EH (cell line): Measurements from ENCODE around the gene MARK3.

Experiments used
- DNase-seq: peaks from one replicate; pipeline ENCODE4 v3.0.0-alpha.2; 2015; ENCODE audit warnings: low read depth

The MARK3 gene

DNA sequence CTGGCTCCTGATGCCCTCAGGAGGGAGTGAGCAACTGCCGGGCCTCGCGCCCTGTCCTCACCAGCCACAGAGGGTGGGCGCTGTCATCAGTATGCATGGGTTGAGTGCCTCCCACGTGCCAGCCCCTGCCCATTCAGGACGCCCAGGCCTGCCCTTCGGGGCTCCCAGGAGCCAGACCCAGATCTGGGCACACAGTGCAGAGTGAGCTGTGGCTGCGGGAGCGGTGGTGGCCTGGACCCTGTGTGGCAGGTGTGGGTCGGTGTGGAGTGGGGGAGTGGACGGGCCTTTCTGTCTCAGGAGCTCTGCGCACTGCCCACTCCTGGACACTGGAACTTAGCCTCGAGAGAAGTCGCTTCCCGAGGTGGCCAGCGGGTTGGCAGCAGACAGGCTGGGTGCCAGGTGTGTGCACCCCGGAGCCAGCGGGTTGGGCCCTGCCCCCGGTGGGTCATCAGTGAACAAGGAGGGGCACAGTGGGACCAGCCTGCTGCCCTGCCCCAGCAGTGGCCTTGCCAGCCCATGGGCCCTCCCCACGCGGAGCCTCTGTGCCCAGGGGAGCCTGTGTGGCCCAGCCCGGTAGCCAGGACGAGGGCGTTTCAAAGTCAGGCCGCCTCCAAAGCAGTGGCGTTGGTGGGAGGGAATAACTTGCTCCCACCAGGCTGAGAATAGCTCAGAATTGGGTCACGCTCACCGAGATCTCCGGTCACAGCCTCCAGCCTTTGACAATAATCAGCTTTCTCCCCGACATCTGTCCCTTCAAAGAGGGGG, 153.3 kb downstream of the MARK3 start:
- DNase-seq, result no peak

DNA sequence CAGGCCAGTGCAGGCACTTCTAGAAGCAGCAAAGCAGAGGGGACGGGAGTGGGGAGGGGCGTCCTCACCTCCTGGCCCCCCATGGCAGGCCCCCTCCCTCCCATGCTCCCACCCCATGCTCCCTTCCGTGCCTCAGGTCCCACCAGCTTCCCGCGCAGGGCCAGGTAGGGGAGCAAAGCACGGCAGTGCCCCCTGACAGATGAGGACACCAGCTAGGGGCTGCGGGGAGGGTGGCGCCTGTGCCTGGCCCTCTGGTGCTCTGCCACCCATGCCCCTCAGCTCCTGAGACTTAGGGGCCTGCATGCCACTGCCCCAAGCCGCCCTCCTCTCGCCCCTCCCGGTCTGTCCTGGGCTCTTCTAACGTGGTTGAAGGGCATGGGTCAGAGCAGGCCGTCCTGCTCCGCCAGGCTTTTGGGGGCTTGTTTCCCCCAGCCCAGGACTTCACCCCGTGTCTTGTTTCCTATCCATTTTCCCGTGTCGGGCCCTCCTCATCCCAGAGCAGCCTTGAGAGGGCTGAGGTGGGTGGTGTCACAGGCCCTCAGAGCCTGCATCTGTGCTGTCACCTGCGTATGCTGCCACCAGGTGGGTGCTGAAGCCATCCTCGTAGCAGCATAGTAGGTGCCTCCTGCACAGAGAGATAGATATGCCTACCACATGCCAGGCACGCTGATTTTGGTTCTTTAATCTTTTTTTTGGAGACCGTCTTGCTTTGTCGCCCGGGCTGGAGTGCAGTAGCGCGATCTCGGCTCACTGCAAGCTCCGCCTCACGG, 154.0 kb downstream of the MARK3 start:
- DNase-seq, result no peak

DNA sequence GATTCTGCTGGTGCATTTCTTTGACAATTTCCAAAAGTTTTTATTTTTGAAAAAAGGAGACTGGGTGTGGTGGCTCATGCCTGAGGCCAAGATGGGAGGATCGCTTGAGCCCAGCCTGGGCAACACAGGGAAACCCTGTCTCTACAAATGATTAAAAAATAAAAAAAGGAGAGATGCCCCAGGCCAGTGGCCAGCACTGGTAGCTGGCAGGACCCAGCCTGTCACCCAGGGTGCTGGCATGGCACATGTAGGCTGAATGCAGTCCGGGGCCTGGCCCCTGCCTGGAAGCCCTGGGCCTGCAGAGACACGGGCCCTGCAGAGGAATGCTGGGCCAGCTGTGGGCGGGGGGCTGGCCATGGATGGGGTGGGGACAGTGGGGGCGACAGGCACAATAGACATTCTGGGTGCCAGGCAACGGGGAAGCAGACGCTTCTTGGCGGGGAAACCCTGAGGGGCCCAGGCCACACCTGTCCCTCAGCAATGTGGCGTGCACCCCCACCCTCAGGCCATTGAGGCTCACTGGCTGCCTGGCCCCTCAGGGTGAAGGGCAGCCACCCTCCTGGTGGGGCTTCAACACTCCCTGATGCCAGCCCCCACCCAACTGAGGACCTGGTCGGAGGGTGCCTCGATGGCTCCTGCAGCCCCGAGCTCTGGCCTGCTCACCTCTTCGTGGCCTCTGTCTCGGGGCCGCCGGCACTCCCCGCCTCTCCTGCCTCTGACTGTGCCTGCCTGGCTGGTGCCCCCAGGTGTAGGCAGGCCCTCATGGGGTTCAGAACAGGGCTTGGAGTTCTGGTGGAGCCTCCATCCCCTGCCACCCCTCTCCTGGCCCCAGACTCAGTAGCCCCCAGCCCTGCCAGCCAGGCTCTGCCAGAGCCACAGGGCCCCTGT, 155.8 kb downstream of the MARK3 start:
- no peak for DNase-seq

DNA sequence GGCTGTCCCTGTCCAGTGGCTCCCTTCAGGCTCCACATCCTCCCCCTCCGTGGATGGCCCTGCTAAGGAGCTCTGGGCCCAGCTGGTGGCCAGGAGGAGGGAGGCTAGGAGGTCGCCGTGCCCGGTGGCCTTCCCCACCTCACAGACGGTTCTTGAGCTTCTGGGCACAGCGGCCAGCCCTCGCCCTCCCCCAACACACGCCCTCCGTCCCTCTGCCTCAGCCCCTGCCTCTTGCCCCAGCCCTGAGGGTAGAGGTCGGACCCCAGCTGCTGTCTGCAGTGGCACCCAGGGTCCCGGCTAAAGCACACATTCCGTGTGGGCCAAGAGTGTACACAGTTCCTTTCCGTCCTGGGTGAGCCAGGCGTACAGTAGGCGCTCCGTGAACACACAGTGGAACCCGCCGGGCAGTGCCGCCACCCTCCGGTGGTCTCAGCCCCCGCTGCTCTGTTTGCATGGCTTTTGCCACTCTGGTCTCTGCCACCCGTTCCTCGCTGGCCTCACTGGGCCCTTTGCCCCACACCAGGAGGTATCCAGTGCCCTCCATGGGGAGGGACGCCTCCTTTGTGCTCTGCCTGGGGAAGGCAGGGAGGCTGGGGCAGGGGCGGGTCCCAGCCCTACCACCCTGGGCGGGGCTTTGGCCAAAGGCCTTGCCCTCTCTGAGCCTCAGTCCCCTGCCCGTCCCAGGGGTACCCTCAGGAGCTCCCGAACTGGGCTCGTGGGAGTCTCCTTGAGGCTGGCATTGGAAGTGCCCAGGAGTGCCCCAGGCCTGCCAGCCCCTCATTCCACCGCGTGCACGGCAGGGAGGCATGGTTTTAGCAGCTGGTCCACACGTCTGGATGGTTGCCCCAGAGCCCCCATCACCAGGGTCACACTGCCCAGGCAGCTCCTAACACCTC, 156.7 kb downstream of the MARK3 start:
- no peak for DNase-seq

DNA sequence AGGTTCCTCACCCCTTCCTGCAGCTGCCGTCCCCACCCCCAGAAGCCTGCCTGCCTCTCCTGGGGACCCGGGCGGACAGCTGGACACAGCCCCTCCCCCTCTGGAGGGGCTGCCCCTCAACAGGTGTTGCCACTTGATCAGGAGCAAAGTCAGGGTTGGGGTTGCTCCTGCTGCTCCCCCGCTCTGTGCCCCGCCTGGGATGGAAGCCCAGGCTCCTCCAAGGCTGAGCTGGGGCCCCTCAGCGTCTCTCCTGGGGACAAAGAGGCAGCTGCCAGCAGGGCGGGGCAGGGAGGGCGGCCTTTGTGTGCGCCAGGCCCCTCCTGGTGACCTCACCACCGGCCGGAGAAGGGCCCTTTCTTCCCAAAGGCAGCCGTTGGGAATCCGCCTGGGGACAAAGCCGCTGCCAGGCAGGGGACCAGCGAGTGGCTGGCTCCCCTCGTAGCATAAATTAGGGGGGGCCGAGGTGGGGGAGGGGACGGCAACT, 157.4 kb downstream of the MARK3 start:
- peak; percentile 40 for DNase-seq

DNA sequence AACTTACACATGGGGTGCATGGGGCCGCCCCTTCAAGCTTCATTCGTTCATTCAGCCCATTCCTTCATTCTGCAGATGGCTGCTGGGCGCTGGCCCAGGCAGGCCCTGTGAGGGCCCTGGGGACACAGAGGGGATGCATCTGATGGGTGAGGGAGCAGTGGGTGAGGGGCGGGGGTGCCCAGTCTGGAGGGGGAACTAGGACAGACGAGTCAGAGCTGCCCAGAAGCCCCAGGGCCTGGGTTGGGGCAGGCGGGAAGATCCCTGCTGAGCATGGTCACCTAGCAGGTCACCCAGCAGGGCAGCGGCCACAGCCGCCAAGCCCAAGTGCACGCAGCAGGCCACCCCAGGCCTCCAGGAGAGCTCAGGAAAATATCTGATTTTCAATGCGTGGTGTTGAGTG, 157.9 kb downstream of the MARK3 start:
- DNase-seq, result no peak

DNA sequence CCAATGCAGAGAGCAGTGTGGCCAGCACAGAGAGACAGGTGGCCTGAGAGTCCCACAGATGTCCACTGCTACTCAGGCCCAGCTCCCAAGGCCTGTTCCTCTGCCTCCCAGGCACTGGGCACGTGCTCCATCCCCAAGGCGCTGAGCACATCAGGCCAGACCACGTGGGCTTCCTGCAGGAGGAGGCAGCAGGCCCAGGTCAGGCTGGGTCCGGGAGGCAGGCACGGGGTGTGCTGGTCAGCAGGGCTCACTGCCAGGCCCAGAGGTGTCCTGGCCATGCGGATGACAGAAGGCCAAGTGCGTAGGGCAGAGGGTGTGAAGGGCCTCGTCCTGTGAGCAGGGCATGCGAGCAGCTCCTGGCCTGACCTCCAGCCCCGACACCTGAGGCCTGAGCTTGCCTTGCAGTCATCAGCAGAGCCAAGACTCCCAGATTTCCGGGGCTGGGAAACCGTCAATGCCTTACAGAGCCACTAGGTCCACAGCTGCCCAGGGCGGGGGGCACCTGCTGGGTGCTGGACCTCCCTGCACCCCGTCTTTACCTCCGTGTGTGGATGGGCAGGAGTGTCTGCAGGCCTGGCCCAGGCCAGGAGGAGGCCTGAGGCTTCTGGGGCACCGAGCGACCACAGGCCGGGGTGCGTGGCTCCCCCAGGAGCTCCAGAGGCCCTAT, 158.6 kb downstream of the MARK3 start:
- no peak for DNase-seq

DNA sequence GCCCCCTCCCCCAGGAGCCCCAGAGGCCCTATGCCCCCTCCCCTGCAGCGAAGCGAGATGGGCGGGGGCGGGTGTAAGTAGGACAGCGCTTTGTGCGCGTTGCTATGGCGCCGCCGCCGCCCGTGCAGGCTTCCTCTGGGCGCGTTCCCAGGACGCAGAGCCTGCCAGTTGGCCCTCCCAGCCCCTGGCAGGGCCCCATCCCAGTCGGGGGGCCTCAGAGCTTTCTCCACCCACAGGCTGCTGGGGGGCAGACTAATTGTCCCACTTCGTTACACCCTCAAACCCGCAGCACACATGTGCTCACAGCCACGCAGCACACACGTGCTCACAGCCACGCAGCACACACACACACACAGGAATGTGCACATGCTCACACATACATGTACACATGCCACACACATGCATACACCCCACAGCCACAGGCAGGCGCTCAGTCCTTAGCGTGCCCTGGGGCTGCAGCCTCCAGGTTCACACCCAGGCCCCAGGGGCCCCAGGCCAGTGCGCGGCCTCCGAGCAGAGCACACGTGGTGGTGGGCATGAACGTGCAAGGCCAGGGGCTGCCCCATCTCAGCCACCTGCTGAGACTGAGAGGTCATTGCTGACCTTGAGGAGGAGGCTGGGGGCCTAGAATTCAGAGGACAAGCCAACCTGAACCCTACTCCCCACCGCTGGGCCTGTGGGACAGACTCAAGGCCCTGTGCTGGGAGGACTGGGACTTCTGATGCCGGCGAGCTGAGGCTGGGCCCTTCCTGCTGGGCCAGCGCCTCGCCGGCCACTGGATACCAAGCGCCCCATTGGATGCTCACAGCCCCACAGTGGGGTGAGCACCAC, 159.4 kb downstream of the MARK3 start:
- DNase-seq, result no peak

DNA sequence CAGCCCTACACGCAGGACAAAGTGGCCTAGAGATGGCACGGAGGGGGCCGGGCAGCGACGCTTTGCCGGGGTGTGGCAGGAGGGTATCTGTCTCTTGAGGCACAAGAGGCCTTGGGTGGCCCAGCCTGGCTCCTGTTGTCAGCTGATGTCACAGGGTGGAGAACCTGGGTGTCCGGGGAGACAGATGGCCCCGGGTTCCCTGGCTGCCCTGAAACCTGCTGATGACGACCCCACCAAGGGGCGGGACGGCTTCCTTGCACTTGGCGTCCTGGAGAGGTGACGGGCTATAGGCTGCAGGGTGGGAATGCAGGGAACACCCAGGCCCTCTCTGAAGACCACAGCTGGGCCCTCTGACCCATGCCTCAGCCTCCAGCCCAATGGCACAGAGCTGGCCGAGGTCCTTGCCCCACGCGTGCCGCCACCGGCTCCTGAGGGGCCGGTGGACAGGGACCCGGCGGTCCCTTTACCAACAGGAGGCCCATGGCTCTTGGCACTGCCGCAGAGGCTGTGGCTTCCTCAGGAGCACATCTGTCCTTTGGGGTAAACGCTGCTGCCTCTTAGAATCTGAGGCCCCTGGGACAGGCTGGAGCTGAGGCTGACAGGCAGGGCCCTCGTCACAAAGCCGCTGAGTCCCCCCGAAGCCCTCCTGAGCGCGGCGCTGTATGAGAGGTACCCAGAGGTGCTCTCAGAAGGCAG, 160.2 kb downstream of the MARK3 start:
- no peak for DNase-seq

DNA sequence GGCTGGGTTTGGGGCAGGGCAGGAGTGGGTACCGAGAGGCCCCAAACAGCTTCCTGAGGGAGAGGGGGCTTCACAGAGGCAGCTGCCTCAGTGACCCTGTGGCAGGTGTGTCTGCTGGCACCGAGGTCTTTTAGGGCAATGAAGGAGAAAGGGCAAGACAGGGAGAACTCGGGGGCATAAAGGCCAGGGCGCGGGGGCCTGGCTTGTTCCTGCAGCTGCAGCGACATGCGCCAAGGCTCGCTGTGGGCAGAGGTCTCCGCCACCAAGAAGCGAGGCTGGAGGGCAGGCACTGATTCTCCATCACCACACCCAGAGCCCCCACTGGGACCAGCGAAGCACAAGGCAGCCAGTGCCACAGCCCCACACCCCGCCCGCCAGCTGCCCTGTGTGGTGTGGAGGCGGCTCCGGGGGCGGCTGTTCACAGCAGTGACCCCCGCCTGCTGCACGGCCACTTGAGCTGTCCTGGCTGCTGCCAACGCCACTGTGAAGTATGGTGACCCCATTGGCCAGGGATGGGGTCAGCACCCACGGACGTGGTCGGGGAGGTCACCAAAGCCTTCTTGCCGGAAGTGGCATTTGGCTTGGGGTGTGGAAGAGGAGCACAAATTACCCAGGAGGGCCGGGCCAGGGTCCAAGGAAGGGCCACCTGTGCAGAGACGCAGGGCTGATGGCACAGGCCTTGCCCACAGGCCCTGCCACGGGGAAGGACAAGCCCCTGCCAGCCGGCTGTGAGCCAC, 160.9 kb downstream of the MARK3 start:
- DNase-seq, result no peak

DNA sequence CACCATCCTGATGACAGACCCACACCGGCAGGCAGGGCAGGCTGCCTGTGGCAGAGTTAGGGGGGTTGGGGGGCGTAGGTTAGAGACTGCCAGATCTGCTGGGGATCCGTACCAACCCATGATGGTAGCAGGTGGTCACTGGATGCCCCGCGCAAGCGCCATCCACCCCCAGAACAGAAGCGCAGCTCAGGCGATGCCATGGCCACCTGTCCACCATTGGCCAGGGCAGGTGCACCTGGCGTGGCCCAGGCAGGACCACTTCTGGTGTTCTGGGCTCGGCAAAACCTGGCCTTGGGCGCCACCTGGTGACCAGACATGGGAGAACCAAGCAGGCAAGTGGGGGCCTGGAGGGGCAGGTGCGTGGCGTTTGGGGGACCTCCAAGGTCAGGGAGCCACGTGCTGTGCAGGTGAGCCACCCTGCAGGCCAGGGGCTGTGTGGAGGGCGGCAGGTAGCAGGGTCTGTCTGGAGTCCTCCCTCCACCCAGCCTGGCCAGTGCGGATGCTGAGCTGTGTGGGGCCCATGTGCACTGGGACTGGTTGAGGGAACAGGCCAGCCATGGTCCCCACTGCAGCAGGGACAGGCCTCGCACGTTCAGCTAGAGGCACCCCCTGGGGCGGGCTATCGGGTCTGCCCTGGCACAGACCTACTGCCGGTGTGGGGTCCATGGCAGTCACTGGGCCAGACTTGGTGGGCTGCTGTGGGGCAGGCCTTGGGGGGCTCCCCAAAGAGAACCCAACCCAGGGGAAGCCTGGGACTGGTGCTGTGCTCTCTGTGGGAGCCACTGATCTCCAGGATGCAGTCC, 161.6 kb downstream of the MARK3 start:
- peak; percentile 55 for DNase-seq

DNA sequence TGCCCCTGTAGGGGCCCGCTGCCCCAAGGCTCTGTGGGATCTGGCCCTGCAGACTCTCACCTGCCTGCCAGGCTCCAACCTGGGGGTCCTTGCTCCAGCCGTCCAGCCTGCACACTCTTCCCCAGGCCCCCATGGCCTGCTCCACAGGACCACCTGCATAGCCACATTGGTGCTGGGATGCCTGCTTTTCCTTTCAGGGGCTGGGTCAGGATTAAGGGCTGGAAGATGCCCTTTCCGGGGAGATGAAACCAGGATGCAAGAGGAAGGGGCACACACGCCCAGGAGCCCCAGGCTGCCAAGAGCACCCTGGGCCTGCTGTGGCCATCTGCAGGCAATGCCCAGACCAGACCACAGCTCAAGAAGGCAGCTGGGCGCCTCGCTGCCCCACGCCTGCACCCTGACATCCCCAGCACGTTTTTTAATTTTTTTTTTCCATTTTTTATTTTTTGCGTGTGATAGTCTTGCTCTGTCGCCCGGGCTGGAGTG, 162.3 kb downstream of the MARK3 start:
- DNase-seq, result no peak

DNA sequence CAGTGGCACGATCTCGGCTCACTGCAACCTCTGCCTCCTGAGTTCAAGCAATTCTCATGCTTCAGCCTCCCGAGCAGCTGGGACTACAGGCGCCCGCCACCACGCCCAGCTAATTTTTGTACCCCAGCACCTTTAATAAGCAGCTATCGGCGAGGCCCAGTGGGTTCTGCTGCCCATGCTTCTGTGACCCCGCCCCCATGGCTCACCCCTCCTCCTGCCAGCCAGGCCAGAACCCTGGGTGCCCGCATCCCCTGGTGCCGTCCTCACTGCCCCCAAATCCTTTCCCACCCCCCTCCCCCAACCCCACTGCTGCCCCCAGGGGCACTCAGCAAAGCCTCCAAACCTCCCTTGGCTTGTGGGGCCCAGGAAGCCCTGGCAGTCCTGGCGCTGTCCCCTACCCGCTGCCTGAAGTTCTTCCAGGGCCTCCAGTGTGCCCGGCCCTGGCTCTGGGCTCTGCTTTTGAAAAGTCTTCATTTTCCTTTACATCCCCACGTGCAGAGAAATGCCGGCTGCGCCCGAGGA, 162.8 kb downstream of the MARK3 start:
- no peak for DNase-seq

DNA sequence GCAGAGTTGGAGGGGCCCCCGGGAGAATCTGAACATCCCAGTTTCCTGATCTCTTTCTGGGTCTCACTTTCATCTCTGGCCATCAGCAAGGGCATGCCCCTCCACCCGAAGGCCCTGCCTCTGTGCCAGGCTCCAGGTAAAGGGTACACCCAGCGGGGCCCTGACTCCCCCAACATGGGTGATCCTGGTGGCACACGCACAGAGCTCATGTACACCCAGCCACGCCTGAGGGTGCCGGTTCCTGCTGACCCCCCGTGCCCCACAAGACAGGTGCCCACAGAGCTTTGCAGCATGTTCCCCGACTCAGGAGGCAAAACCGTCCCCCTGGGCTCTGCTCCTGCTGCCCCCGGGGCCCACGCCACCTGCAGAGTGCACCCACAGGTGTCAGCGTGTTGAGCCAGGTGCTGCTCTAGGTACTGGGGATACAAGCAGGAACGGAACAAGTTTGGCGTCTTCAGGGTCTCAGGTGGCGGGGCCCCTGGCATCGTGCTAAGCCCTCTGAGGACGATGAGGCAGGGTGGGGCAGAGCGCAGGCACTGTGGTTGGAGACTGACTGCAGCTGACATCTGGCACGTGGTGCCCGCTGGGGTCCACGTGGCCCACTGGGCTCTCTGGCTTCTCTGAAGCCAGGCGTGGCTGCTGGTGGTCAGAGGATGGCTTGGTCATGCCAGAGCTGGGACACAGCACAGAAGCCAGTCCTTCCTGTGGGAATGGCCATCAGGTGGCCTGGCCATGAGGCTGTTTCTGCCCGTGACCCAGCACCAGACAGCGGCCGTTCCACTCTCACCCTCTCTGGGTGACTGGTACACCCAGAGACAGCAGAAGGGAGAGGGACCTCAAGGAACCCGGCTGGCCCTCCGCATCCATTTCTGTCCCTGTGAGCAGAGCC, 163.5 kb downstream of the MARK3 start:
- DNase-seq, result no peak

DNA sequence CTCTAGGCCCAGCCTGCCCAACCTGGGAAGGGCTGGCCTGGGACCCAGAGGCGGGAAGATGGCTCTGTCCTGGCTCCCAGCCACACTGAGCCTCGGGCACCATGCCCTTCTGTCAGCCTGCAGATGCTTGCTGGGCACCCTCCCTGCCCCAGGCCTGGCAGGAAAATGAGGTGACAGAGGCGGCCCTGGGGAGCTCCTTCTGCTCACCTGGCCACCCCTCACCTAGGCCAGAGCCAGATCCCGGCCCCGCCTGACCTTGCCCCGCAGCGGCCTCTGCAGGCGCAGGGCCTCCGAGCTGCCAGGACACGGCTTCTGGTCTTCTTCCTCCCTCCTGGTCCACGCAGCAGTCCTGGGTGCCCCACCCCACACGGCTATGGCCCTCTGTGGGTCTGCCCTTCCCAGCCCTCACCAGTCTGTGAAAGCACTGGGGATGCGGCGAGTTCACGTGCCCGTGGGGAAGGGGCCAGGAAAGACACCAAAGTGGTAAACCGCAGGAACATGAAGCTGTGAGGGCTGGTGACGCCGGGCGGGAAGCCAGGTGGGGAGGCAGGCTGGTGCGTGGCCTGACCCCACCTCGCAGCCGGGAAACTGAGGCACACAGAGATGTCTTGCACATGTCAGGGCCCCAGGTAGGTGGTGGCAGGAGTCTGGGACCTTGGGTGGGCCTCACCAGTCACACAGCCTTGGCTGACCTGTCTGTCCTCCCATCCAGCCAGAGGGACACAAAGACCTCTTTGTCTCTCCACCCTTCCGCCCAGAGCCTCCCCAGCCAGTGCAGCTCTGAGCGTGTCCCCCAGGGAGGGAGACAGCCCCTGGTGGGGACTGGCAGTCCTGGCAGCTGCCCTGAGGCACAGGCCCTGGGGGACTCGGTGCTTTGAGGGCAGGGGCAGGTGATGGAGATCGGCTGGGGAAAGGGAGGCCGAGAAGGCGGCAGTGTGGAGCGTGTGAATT, 164.4 kb downstream of the MARK3 start:
- no peak for DNase-seq
